DMS114 treated with DMSO at 0.1 percent for 48 hours (cell line): ENCODE measurements around the gene ADAMTS8.

ENCODE experiments used
- DNase-seq: peaks from one replicate; lab custom pipeline; 2025; ENCODE audit not compliant: unreplicated experiment; lab: John Stamatoyannopoulos, UW

ADAMTS8 gene

DNA sequence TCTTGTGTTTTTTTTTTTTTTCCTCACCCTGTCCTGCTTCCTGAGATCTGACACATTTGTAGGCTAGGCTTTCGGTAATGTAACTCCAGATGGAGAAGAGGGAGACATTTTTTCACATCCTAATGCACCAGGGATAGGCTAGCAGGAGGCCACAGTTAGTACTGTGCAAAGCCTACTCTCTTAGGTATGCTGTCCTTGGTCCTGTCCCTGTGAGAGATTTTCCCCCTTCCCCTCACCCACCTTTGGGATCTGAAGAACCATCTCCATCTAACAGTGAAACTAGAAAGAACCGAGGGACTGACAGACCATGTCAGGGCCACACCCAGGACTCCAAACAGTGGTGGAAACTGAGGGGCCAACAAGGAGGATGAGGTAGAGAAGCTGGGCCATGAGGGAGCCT lies 29.2 kb downstream of the ADAMTS8 start:
- no peak for DNase-seq

GRCh38 chr11:130397780-130398179 lies 30.6 kb downstream of the ADAMTS8 start:
- DNase-seq: no peak

- DNase-seq: no peak
Measured at GRCh38 chr11:130396965-130397364, 31.4 kb downstream of the ADAMTS8 start.

DNA sequence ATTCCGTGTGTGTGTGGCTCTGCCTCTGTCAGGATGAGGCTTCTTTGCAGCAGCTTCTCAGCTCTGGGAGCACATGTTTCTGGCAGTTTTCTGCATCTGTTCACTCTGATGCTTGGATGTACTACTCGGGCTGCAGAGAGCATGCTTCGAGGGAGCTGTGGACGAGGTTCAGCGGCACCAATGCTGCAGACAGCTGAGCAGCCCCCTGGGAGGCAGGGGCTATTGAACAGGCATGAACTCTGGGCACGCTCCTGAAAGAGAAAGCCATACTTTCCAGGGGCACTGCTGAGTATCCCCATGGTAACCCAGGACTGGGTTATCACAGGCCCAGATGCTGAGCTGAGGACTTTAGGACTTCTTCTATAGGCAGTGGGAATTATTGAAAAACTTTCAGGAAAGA lies 33.8 kb downstream of the ADAMTS8 start:
- no peak for DNase-seq

DNA sequence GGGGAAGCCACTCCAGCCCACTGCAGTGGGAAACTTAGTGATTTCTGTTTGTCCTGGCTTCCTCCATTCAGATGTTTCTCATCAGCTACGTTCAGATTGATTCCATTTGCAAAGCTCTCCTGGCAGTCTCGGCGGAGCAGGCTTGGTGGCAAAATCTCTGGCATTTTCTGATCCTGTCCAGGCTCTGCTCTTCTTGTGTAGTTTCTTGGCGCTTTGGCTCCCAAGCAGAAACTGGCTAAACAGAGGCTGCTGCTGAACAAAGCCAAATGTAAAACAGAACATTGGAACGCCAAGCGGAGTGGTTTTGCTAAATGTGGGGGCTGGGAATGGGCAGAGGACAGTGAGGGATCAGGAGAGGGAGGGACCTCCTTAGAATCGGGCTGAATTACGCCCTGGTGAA lies 36.7 kb downstream of the ADAMTS8 start:
- DNase-seq: no peak

DNA sequence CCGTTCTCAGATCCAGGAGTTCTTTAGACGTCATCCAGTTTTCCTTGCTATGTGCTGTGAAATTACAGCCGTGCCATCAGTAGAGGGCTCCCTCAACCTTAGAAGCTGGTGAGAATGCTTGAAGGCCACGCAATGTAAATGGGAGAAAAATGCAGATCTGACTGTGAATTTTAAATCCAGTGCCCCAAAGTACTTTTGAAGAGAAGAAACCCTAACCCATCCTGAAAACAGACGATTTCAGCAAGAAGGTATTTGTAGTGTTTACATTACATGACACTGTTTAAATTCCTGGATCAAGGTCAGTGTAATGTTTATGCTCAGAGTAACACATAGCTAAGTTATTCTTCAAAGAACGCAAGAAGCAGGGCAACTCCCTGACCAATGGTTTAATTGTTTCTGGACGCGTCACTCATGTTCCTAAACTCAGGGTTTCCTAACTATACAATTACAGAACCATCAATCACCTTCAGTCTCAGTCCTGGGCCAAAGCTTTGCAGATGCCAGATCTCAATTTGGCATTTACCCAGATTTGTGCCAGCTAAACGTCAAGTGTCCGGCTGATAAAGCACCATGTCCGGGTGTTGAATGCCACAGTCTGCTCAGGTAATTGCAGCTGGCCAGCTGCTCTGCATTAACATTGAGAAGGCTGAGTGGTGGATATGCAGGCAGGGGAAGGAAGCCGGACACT lies 38.2 kb downstream of the ADAMTS8 start:
- DNase-seq: peak; percentile 14

- DNase-seq: no peak
Measured at GRCh38 chr11:130389335-130389935, 39.0 kb downstream of the ADAMTS8 start.

DNA sequence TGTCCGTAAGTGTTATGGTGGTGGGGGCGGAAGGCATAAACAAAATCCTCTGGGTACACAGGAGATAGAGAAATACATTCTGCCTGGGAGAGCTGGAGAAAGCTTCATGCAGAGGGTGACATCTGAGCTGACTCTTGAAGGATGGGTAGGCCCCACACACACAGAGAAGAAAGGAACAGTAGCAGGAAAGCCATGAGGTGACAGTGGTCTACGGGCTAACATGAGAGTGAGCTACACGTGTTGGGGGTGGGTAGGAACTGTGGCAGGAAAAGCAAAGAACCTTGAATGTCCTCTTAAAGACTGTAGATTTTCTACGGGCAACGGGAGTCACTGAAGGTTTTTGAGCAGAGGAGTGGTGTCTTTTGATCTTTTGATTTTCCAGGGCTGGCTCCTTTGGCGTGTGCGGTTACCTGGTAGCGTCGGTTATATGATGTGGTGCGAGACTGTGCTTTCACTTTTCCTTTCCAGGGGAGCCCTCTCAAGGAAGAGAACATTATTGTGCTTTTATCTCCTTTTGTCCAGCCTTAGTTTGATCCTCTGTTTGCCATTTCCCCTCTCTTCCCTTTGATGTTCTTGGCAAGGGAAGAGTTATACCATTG lies 39.7 kb downstream of the ADAMTS8 start:
- no peak for DNase-seq

GRCh38 chr11:130386056-130386455 lies 42.4 kb downstream of the ADAMTS8 start:
- no peak for DNase-seq

GRCh38 chr11:130383344-130384211 lies 44.8 kb downstream of the ADAMTS8 start:
- DNase-seq: no peak

DNA sequence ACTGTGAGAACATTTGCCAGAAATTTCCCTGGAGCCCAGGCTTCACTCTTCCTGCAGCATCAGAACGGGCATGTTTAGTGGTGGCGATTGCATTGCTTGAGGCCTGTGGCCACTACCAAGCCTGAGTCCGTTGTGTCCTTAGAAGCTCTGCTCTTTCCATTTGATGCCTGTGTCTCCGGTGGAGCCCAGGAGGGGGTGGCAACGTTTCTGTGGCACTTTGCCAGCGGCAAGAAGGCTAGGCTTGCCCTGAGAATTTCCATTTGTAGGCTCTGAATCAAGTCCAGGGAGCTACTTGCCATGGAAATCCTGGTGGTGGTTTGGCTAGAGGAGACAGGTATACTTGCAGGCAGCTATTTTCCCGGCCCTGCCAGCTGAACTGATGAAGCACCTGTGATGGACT lies 47.1 kb downstream of the ADAMTS8 start:
- DNase-seq: no peak

DNA sequence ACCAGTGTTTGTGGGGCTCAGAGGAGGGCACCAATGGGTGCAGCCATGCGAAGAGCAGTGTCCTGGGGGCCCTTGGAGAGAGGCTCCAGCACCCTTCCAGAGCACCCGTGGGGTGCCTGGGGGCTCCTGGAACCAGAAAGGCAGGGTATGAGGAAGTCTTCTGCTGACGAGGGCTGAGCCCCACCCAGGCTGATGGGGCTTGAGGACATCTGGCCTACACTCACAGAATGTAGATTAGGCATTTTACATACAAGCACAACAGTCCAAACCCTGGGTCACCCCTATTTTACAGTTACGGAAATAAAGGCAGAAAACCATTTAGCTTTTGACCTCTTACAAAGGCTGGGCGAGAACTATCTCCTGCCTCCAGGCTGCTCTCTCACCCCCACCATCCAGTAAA lies 47.6 kb downstream of the ADAMTS8 start:
- no peak for DNase-seq

DNA sequence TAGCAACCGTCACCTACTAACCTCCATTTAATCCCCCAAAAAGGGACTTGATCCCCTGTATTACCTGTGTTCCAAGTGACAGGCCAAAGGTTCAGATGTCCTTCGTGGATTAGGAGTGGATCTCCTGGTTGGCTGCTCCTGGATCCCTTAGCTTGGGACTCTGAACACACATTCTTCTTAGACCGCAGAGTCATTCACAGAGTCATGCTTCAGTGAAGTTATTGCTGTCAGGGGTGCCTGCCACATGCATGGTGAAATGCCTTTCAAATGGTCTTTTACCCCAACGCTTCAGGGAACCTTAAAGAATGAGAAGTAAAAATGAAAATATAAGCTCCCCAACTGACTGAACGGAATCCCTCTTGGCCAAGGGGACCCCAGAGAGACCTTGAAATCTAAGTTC lies 49.1 kb downstream of the ADAMTS8 start:
- DNase-seq: no peak

DNA sequence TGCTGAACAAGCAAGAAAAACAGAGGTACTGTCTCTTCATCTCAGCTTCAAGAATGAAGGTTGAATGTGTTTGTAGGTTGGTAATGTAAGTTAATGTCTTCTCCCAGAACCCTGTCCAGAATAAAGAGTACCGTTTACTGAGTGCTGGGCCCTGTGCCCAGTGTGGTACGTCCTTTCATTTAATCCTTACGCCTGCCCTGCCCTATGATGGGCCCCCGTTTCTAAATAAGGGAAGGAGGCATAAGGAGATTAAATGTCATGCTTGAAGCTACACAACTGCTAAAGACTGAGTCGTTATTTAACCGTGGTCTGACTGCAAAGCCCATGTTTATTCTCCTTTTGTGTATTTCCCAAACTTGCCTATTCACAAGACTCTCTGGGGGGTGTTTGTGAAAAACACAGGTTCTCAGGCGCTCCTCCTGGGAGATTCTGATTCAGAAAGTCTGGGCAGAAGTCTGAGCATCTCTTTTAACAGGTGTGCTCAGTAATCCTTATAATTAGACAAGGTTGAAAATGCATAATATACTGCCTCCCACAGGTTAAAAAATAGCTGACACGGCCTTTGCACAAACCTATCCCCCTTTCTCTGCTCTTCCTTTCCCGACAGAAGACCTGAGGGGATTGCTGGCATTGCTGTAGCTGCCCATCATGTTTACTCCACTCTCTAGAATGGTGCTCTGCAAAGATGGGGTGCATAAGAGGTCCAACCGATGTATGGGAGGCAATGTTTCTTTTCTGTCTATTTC lies 57.4 kb downstream of the ADAMTS8 start:
- no peak for DNase-seq

DNA sequence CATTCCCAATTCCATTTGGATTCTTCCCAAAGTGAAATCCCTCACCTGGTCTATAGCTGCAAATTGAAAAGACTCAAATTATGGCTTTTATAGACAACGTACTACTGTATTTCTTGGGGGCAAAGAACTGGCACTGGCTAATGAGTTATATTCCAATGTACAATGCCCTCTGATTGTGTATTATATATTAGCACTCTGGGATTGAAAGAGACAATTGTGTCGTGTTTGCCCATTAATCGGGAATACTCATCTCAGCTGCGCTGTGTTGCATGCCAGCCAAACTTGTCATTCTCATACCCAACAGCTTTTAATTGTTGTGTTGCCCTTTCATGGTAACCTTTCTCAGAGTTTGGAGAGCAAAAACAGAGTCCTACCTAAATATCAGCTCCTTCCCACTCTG lies 58.7 kb downstream of the ADAMTS8 start:
- no peak for DNase-seq

DNA sequence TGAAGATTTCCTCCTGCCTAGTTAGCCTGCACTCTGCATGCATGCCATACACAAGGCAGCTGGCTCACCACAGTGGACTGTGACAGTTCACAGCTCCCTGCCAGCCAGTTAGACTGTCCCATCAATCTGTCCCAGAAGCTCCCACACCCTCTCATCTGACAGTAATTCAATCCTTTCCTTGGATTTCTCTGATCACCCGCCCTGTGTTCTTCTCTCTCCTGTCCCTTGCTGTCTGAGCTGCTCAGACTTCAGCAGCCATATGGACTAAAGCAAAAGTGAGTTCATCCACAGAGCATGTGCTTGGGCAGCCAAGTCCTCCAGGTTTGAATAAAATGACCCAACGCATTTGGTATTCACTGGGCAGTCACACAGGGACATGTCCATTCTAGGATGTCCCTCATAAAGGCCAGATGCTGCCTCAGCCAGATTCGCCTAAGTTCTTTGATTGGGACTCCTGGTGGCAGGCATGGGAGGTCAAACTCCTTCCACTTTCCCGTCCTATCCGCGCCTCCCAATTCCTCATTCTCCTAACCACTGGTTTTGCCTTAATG lies 59.2 kb downstream of the ADAMTS8 start:
- DNase-seq: no peak

- DNase-seq: no peak
Measured at GRCh38 chr11:130359419-130359818, 69.0 kb downstream of the ADAMTS8 start.

DNA sequence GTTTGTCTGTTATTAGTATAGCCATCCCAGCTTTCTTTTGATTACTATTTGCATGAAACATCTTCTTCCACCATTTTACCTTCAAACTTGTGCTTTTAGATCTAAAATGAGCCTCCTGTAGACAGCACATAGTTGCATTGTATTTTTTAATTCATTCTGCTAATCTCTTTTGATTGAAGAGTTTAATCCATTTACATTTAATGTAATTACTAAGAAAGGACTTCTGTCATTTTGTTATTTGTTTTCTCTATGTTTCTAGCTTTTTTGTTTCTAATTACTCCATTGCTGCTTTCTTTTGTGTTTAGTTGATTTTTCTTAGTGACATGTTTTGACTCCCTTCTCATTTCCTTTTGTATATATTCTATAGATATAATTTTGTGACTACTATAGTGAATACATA lies 70.0 kb downstream of the ADAMTS8 start:
- DNase-seq: no peak
